Kidney (tissue), 14 donors: Measurements from ENCODE around the gene SNX27. TPM values are rescaled to one million over a fixed set of nuclear protein-coding genes. Genes with fewer than 3 reads are reported as not detected.
"Not testable (repeated sequence)": the region's sequence is repeated elsewhere in the genome, so short reads cannot be mapped to it uniquely, and the experiment has no call there.

Experiments
- DNase-seq, 5 donors: peaks; one replicate each; pipeline ENCODE4 v3.0.0-alpha.2; 2013 to 2020
- FAIRE-seq: peaks from 2 replicates; lab custom pipeline; 2012; peaks lifted over from hg19 to GRCh38; lab: Jason Lieb, UNC
- H3K27ac ChIP-seq, 2 donors: one replicate each; pipeline ENCODE4 v1.7.0; 2013; ENCODE audit warnings: low read depth in 2 of 2, low read length in 2 of 2, inconsistent platforms in 1 of 2
- H3K27me3 ChIP-seq: one replicate; pipeline ENCODE4 v1.7.1; 2013; ENCODE audit warnings: low read length, inconsistent platforms; ENCODE audit not compliant: control insufficient read depth, insufficient read depth
- H3K36me3 ChIP-seq, 3 donors: one replicate each; pipeline versions ENCODE4 v1.7.0 to v1.7.1; 2013; ENCODE audit warnings: low read length in 3 of 3, control low read depth in 1 of 3, inconsistent platforms in 1 of 3; ENCODE audit not compliant: insufficient read depth in 3 of 3, control insufficient read depth in 2 of 3
- H3K4me1 ChIP-seq, 3 donors: one replicate each; pipeline versions ENCODE4 v1.7.0 to v1.7.1; 2013; ENCODE audit warnings: low read length in 3 of 3, inconsistent platforms in 1 of 3, low read depth in 1 of 3; ENCODE audit not compliant: control insufficient read depth in 2 of 3, insufficient read depth in 2 of 3
- H3K4me3 ChIP-seq, 3 donors: one replicate each; pipeline versions ENCODE4 v1.7.0 to v1.8.1; 2013; ENCODE audit warnings: low read length in 3 of 3, control low read depth in 1 of 3, inconsistent platforms in 1 of 3
- H3K9ac ChIP-seq, 3 donors: one replicate each; pipeline versions ENCODE4 v1.7.0 to v1.7.1; 2013; ENCODE audit warnings: low read length in 3 of 3, control low read depth in 1 of 3, inconsistent platforms in 1 of 3
- H3K9me3 ChIP-seq, 3 donors: one replicate each; pipeline versions ENCODE4 v1.7.0 to v1.7.1; 2013; ENCODE audit warnings: low read length in 3 of 3, control low read depth in 1 of 3, inconsistent platforms in 1 of 3; ENCODE audit not compliant: control insufficient read depth in 2 of 3, insufficient read depth in 1 of 3
- CTCF ChIP-seq: IDR thresholded peaks from 3 replicates; pipeline ENCODE4 v1.5.1; 2012; ENCODE audit warnings: mild to moderate bottlenecking, moderate library complexity, borderline replicate concordance; ENCODE audit not compliant: insufficient read depth; ENCODE audit errors: extremely low read depth
- intact Hi-C: fragments of 100-400 bp; cut with DNase I; formaldehyde crosslinking; loops from one replicate; pipeline ENCODE4 v1.11.1; 2022
- polyA plus RNA-seq: library from polyadenylated mRNA; stranded (reverse); fragments of 350-450 nt; fragmentation: Illumina TruSeq; extraction: RNeasy Lipid Tissue Mini Kit (QIAGEN cat#74804); gene quantifications from one replicate; pipeline ENCODE4 v1.2.3, GENCODE V29; 2014; ENCODE audit warnings: low read depth, low replicate concordance; ENCODE audit not compliant: insufficient read depth
- total RNA-seq: library from RNA; stranded (reverse); fragmentation: NEBNext Ultra II Directional; extraction: Animal tissue kit (Norgen Biotek cat#: 25700); gene quantifications from one replicate; pipeline ENCODE4 v1.2.1, GENCODE V29; 2021
- donor health status: control.
- donor health status: control.
- donor health status: control.
- donor health status: control.
- donor health status: control.
- donor health status: DM: yes; HTN: yes; CAD: no.
- donor health status: Normal renal cell carcinoma (clear cell type).

The SNX27 gene
- total and polyA plus RNA-seq, 2 donors from 2014 or later, result 13.5 to 46.3 TPM

- no peak for FAIRE-seq
- peak in 2 of 5 donors; percentile 8 to 77 for DNase-seq
- Histone ChIP-seq H3K9me3 (no peaks in the 10 kb centered on the region), H3K27me3 (no peaks in the 10 kb centered on the region), H3K27ac (peak overlapping the region; percentile 20 to 48), H3K36me3 (no peaks in the 10 kb centered on the region), H3K9ac (no peak overlapping the region), H3K4me3 (no peak overlapping the region), H3K4me1 (peaks cover 0 to 7% (median 6%) of the 10 kb centered on the region in 3 donors)
- no peak for TF ChIP-seq CTCF
- intact Hi-C loops, result no loop called here
Measured at GRCh38 chr1:151596166-151596953, 15.5 kb upstream of the SNX27 start.

DNA sequence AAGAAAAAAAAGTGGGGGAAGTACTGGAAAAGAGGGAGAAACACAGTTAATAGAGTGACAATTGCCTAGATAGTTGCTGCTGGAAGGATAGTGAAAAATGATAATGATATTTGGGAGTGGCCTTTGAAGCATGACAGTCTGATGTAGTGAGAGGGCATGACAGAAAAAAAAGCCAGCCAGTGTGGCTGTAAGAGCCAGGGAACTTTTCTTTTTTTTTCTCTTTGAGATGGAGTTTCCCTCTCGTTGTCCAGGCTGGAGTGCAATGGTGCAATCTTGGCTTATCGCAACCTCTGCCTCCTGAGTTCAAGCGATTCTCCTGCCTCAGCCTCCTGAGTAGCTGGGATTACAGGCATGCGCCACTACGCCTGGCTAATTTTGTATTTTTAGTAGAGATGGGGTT, 9.3 kb upstream of the SNX27 start:
- H3K9ac ChIP-seq, H3K36me3 ChIP-seq, H3K4me3 ChIP-seq, H3K27ac ChIP-seq, FAIRE-seq, H3K9me3 ChIP-seq, H3K27me3 ChIP-seq, DNase-seq, H3K4me1 ChIP-seq: not testable (repeated sequence)
- intact Hi-C loops, result loop anchor here (10.0 kb wide), 1 partner anchor 132 kb away; no protein-coding TSS in a partner anchor

GRCh38 chr1:151604291-151604690, 7.6 kb upstream of the SNX27 start:
- Histone ChIP-seq H3K4me1 (no peaks in the 10 kb centered on the region), H3K4me3 (no peak overlapping the region), H3K27me3 (no peaks in the 10 kb centered on the region), H3K9ac (no peak overlapping the region), H3K27ac (no peak overlapping the region), H3K9me3 (no peaks in the 10 kb centered on the region), H3K36me3 (no peaks in the 10 kb centered on the region)
- FAIRE-seq (no peak), DNase-seq (no peak)
- intact Hi-C loops, result loop anchor here (10.0 kb wide), 1 partner anchor 131 kb away; no protein-coding TSS in a partner anchor
- TF ChIP-seq CTCF, result no peak

DNA sequence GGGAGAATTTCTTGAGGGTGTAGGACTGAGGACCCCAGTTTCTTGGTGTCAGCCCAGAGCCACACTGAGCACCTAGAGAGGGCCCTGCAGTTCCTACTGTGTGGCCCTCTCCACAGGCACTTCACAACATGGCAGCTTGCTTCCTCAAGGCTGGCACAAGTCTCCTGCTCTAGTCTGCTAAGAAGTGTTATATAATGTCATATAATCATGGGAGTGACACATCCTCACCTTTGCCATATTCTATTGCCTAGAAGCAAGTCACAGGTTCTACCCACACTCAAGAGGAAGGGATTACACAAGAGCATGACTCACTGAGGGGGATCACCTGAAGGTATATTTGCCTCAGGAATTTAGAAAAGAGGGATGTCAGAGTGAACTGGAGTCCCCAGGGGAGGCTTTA, 5.5 kb upstream of the SNX27 start:
- no peak for TF ChIP-seq CTCF
- no peak overlapping the region for H3K9ac ChIP-seq
- H3K4me1 ChIP-seq, result peaks cover 0 to 4% (median 2%) of the 10 kb centered on the region in 3 donors
- intact Hi-C loops, result loop anchor here (10.0 kb wide), 1 partner anchor 128 kb away; no protein-coding TSS in a partner anchor
- no peaks in the 10 kb centered on the region for H3K36me3 ChIP-seq
- H3K4me3 ChIP-seq, result no peak overlapping the region
- no peaks in the 10 kb centered on the region for H3K27me3 ChIP-seq
- H3K27ac ChIP-seq, result peak overlapping the region; percentile 23 to 66
- FAIRE-seq (no peak), DNase-seq (no peak)
- no peaks in the 10 kb centered on the region for H3K9me3 ChIP-seq
